ENCODE results near the gene CISH.

DNA sequence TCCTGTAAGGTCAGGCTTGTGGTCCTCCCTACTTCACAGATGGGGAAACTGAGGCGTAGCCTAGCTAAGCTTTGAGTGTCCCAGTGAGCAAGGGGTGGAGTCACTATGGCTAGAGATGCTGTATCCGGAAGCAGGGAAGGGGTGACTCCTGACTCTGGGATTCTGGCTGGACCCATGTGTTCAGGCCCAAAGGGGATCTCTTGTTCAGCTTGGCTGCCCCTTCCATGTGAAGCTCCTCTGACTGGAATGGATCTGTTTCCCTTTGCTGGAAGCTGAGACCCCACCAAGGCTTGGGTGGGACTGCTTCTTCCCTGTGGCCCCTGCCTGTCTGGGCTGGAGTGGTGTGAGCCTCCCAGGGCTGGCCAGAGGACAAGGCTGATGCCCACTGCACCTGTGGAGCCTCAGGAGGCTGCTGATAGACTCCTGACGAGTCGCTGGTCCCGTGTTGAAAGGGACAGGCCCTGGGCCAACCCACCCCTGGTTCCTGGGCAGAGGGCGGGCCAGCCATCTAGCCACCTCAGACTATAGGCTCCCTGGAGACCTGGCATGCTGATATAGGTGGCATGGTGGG, 6.4 kb upstream of the CISH start:
- TF ChIP-seq, protein P1, sequence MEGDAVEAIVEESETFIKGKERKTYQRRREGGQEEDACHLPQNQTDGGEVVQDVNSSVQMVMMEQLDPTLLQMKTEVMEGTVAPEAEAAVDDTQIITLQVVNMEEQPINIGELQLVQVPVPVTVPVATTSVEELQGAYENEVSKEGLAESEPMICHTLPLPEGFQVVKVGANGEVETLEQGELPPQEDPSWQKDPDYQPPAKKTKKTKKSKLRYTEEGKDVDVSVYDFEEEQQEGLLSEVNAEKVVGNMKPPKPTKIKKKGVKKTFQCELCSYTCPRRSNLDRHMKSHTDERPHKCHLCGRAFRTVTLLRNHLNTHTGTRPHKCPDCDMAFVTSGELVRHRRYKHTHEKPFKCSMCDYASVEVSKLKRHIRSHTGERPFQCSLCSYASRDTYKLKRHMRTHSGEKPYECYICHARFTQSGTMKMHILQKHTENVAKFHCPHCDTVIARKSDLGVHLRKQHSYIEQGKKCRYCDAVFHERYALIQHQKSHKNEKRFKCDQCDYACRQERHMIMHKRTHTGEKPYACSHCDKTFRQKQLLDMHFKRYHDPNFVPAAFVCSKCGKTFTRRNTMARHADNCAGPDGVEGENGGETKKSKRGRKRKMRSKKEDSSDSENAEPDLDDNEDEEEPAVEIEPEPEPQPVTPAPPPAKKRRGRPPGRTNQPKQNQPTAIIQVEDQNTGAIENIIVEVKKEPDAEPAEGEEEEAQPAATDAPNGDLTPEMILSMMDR (IDR thresholded peaks at IDR 0.05; ENCODE audit: low read depth, low read length): no peak
- TF ChIP-seq, protein P2, sequence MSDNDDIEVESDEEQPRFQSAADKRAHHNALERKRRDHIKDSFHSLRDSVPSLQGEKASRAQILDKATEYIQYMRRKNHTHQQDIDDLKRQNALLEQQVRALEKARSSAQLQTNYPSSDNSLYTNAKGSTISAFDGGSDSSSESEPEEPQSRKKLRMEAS (IDR thresholded peaks at IDR 0.05; ENCODE audit: low read depth, low read length): peak; percentile 12; the same call in 1 of the 2 replicates
- TF ChIP-seq POLR2A (IDR thresholded peaks at IDR 0.05; ENCODE audit: extremely low read depth, insufficient read length) (peak; percentile 3), MYC (IDR thresholded peaks at IDR 0.05; ENCODE audit: low read depth, low read length) (no peak)

Measured in NB4 (cell line).